Stimulated activated CD4-positive, alpha-beta T cell treated with anti-CD3 and anti-CD28 coated beads, Interleukin-1b, Interleukin-23, amount 100 ng/mL, for 48 hours (primary cell): ENCODE measurements around the gene PDE6D.
A peak's percentile ranks its signal among the peaks of the same experiment; 100 is the strongest.
"Not testable (repeated sequence)": the region's sequence is repeated elsewhere in the genome, so short reads cannot be mapped to it uniquely, and the experiment has no call there.

ENCODE experiments used
- DNase-seq: peaks from one replicate; pipeline ENCODE4 v3.0.0-alpha.2; 2020

PDE6D gene

DNA sequence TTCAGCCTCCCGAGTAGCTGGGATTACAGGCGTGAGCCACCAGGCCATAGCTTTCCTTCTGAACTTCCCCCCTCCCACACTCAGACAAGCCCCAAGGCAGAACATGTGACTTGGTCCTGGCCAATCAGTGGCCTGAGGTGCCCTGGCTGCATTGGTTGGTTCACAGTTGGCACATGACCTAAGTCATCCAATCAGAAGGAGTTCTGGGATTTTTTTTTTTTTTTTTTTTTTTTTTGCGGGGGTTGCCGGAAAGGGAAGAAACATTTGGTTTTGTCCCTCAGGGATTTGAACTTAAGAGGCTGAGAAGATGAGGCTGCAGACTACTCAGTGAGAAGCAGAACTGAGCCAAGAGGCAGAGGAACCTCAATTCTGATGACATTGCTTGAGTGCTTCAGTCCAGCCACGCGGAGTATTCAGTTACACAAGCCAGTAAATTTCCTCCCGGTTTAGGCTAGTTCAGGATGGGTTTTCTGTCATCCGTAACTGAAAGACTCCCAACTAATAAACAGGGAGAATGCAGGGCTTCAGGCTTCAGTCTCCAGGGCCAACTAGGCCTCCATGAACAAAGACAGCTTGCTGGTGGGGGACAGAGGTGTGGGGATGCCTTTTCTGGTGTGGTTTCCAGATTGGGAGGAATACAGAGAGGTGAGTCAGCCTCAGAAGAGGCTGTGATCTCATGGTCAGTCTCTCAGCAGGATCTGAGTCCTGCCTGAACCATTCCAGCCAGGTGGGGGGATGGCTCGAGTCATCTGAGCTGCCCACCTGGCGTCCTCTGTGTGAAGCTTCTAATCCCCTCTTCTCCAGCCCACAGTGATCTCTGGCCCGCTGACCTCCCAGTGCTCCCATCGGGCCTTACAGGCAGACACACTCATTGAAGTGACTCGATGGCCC, 63.6 kb downstream of the PDE6D start:
- peak; percentile 63 for DNase-seq

DNA sequence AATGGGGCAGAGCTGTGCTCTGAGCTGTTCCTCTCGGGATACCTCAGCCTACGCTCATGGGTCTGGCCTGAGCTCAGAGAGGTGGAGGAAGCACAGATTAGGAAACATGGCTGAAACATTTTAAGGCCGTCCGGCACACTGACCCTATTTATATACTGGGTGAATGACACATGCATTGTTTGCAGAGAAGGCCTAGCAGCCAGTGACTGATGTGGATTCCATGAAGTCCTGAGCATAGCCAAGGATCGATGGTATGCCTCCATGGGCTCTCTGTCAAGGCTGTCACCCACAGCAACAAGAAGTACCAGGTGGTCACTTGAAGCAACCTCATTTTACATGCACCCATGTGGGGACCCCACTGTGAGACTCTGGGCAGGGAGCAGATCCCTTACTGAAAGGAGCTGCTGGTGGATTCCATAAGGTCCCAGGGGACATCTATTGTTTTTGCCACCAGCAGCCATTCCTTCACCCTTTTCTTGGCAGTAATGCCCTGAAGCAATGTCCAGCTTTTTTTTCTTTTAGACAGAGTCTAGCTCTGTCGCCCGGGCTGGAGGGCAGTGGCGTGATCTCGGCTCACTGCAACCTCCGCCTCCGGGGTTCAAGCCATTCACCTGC, 64.3 kb downstream of the PDE6D start:
- DNase-seq: no peak

DNA sequence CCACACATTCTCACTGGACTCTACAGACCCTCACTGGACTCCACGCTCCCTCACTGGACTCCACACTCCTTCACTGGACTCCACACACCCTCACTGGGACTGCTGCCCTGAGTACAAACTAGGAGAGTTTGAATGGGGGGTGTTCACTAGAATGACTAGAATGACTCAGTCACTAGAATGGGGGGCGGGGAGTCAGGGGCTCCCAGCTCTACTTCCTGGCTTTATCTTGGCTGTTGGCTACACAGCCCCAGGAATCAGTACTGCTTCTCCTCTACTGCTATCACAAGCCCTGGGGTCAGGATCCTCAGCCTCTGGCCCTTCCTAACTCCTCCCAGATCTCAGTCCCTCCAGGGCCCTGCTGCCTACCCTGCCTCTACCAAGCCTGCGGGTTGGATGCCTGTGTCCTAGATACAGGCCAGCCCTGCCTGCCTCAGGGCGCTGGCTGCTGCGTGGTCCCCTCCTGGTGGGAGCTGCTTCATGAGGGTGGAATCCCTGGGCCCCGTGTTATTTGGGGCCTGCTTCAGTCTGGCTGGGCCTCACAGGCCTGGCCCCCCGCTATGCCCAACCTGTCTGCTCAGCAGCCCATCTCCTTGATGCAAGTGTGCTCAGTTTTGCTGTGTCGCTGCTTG, 65.0 kb downstream of the PDE6D start:
- no peak for DNase-seq

DNA sequence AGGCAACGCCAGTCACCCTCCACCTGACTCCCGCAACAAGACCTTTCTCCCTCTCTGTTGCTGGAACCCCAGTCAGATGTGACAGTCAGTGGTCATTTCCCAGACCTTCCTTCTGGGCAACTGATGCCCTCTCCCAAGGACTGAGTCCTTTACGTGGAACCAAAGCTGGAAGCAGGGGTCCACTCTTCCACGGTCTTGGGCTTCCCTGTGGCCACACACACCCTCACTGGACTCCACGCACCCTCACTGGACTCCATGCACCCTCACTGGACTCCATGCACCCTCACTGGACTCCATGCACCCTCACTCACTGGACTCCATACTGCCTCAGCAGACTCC, 65.6 kb downstream of the PDE6D start:
- no peak for DNase-seq

DNA sequence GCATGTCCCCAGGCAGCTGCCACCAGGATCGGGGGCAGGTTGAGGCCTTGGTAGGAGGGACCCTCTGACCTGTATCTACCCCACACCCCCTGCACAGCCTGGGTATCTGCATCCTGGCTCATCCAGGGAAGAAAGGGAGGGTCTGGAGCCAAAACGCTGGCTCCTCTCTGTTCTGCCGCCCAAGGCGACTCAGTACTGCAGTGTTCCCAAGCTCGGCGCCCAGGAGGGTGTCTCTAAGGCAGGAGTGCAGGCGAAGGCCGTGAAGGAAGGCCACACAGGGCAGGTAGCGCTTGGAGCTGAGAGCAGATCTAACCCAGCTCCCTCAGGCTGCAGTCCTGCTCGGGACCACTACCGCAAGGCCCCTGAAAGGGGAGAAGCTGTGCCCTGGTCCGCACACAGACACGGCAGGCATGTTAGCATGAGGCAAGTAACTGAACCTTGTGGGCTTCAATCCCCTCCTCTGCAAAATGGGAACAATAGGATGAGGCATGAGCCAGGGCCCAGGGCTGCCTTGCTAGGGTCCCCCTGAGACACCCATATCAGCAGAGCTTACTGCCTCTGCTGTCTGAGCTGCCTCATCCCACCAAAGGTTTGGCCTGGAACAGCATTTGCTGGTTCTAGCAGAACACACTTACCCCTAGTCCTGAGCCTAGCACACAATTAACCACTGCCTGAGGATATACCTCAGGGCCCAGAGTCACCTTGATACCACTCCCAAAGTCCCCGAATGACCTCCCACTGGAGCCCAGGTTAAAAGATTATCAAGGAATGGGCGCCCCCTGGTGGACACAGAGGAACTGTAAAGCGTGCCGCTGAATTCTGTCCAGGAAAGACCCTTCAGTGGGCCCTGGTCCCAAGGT, 66.2 kb downstream of the PDE6D start:
- DNase-seq: peak; percentile 78

DNA sequence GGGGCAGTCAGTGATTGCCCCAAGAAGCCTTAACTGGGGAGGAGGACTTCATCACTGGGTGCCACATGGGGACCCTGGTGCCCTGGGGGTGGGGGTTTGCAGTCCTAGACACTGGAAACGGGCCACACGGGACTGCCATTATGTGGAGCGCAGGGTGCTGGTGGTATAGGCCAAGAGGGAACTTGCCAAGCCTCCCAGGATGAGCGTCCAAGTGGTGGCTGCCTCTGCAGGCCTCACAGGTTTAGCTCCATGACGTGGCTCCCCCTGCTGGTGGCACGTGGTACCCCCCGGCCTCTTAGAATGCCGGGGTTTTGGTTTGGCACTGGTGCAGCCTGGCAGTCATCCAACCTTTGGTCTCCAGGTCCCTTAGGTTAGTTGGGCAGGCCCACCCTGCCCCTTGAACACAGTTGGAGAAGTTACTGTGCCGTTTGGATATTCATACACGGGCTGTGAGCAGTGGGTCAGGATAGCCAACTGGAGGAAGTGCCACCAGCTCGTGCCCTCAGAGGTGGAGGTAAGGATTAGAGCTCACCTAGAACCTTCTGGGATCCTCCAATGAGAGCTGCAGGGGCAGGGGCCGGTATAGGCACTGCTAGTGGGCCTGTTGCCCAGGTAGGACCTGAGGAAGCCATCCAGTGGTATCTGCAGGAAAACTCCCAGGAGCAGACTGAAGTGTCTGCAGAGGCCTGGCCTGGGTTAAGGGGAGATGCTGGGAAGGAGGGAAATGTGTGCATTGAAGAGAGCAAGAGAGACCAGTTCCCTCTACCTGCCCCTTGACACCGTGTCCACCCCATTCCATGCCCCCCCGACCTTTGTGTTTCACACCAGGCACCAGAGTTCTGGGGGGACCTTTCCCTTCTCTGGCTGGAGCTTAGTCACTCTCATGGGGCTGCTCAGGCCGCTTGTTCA, 67.1 kb downstream of the PDE6D start:
- peak; percentile 92 for DNase-seq

DNA sequence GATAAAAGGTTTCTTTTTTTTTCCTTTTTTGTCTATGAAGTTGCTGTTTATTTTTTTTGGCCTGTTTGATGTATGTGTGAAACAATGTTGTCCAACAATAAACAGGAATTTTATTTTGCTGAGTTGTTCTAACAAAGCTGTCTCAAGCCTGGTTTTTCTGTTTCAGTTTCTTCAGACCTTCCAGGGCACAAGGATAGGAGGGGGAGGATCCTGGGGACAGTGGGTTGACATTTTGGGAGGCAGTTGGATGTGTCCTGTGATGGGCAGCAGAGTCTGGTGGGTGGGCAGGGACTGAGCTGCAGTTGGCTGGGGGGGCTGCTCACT, 67.7 kb downstream of the PDE6D start:
- DNase-seq: not testable (repeated sequence)

DNA sequence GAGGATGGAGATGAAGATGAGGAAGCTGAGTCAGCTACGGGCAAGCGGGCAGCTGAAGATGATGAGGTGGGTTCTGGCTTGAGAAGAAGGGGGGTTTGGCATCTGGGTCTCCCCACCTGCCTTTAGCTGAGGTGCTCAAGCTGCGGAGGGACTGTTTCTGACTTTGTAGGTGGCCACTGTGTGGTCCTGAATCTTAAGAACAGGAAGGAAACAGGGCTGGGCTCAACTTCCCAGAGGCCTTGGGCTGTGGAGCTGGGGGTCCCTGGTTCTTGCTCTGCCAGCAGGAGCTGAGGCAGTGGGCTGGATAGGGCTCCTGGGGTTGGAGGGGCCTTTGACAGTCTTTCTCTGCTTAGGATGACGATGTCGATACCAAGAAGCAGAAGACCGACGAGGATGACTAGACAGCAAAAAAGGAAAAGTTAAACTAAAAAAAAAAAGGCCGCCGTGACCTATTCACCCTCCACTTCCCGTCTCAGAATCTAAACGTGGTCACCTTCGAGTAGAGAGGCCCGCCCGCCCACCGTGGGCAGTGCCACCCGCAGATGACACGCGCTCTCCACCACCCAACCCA, 68.5 kb downstream of the PDE6D start:
- DNase-seq: peak; percentile 57

DNA sequence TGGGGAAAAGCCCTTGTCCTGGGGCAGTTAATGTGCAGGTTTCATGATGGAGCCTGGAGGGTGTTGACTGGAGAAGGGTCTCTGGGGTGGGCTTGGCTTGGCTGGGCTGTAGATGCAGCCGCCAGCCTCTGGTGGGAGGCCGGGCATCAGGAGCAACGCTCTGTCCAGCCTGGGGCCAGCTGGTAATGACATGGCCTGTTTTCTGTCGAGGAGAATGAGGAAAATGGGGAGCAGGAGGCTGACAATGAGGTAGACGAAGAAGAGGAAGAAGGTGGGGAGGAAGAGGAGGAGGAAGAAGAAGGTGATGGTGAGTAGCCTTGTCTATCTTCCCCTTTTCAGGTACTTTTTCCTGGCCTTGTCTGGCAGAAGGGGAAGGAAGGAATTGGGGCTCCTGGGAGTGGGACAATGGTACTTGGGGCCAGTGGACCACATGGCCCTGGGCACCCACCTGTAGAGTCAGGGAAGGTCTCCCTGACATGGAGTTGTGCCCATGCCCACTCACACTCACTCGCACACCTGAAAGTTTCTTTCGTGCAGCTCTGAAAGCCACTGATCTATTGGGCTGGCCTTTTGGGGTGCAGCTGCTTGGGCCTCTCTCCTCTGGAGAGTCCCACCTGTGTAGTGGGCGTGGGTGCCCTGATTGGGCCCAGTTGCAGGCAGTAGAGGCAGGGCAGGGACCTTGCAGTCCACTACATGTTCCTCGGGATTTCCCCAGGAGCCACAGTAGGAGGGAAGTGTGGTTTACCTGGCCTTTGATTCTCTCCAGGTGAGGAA, 69.2 kb downstream of the PDE6D start:
- DNase-seq: no peak

DNA sequence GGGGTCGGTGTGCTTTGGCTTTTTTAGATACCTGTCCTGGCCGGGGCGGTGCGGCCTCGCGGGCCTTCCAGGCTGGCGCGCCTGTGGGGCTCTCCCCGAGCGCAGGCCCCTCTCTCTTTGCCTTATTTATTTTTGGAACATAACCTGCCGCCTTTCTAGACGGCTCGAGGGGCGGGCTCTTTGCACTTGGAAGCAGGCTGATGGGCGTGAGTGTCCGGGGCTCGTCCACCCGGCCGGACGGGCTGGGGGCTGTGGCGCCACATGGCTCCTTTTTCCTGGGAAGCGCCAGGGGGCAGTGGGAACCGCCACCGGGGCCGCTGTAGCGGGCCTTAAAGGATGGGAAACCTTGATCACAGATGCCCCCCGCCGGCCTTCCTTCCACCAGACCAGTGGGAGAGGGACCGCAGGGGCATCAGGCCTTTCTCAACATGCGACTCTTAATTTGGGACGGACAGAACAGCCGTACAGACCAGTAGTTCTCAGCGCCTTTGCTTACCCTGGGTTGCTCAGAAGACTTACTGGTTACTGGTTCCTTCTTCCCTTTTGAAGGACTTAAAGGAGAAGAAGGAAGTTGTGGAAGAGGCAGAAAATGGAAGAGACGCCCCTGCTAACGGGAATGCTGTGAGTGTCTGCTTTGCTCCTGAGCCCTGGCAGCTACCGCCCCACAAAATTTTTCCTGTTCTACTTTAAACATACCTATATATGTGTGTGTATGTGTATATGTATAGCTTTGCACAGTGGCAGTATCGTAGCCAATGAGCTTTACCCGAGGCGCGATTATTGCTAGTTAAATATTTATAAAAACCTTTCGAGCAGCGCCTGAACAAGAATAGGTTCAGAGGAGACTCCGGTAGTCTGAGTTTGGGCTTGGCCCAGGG, 70.0 kb downstream of the PDE6D start:
- no peak for DNase-seq

DNA sequence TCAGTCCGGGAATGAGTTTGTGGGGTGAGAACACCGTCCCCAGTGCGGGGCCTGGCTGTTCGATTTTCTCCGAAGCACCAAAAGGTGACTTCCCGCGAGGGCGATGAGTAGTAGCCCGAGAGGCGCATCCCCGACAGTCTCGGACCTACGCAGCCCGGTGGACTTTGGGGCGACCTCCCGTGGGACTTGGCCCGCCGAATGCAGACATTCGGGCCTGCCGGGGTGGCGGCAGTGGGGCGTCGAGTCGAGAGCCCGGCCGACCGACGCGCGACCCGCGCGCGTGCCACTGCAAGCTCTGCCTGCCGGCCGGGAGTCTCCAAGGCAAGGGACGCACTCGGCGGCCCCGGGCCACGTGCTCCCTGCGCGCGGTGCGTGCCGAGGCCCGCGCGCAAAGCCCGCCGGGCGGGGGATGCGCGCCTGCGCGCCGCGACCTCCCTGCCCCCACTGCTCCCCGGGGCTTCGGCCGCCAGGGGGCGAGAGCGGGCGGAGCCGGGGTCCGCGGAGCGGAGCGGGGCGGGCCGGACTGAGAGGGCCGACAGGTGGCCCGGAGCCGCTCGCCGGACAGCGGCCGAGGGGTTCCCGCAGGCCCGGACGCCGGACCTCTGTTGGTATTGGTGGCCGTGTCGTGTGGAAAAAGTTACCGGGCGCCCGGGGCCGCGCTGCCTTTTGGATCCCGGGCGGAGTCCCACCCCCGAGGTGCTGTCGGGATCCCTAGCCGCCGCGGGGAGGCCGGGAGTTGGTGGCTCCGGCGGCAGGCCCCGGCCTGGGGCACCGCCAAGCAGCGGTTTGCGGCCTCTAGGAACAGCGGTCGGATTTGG, 70.9 kb downstream of the PDE6D start:
- DNase-seq: peak; percentile 84

DNA sequence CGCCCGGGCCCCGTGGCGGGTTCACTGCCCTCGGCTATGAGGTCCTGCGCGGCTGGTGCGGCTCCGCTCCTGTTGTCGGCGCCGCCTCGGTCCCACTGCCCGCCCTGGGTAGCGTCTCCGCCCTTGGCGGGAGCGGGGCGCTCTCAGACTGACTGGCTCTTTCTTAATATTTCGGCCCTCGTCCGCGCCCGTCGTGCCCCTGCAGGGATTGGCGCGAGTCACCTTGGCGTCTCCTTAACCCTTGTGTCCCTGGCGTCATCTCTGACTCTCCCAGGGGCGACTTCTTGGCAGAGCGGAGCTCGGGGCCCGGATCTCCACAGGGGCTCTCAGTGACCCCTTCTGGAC, 71.5 kb downstream of the PDE6D start:
- peak; percentile 45 for DNase-seq

DNA sequence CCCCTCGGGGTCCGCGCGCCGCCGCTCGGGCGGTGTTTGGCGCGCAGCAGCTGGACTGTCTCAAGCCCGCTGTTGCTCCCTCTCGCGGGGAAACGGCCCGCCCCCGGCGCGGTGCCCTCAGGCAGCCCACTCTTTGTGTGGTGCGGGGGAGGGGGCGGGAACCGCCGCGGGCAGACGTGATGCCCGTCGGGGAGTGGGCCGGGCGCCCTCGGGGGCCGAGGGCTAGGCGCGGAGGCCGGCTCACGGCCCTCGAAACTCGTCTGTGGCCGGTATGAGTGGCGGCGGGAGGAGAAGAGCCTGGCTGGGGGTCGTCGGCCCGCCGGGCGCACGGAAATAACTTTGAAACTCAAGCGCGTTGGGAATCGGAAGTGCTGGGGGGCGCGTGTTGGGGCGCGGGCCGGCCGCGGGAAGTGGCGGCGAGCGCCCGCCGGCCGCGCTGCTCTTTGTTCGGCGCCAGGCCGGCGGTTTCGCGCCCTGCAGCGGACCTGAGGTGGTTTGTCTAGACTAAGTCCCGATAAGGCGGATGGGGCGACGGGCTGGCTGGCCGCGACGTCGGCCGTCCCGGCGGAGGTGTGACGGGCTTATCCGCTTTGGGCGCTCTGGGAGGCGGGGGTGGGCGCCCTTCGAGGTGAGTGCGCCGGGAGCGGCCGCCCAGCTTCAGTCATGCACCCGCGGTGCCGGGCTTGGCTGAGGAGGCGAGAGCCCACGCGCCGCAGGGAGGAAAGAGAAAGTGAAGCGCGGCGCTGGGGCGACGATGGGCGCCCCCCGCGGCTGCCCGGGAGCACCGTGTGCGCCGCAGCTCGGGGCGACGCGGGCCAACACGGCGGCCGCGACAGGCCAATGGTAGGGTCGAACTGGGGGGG, 72.1 kb downstream of the PDE6D start:
- peak; percentile 51 for DNase-seq

DNA sequence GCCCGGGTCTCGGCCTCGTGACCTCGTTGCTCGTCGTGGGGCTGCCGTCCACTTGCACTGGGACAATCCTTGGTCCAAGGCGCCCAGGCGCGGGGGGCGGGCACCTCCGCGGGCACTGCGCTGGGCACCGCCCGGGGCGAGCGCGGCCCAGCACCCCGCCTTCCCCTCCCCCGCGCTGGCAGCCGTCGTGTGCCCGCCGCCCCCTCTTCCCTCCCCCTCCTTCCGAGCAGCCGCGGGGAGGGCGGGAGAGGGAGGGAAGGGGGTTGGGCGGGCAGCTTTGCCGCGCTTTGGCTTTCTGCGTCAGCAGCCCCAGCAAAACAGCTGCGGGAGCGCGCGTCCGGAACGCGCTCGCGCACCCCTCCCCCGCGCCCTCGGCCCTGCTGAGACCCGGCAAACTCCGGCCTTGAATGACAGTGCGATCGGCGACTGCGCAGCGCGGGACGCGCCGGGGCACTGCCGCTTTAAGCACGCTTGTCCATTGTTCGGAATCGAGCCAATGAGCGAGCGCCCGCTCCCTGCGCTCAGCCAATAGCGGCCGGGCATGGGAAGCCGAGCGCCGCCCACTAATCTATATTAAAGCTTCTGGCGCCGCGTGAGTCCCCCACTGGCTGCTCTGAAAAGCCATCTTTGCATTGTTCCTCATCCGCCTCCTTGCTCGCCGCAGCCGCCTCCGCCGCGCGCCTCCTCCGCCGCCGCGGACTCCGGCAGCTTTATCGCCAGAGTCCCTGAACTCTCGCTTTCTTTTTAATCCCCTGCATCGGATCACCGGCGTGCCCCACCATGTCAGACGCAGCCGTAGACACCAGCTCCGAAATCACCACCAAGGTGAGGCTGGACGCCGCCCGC, 72.9 kb downstream of the PDE6D start, which contains the start of gene PTMA:
Gene PTMA, plus strand, starts transcription at position 599 of the 846 bp plus-strand sequence. Its CDS starts 182 bp downstream, at position 781.
- DNase-seq: peak; percentile 100

DNA sequence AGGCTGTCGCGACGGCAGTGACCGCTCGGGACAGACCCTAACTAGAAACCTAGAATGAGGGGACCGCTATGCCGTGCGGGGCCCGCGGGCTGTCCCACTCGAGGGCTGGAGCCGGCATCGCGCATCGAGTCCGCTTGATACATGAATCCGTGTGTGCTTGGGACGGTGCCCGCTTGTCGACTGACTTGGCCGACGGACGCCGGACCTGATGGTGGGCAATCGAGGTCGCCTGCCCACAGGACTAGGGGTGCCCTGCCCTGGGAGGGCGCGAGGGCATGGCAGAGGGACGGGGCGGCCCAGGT, 73.5 kb downstream of the PDE6D start:
- peak; percentile 57 for DNase-seq

DNA sequence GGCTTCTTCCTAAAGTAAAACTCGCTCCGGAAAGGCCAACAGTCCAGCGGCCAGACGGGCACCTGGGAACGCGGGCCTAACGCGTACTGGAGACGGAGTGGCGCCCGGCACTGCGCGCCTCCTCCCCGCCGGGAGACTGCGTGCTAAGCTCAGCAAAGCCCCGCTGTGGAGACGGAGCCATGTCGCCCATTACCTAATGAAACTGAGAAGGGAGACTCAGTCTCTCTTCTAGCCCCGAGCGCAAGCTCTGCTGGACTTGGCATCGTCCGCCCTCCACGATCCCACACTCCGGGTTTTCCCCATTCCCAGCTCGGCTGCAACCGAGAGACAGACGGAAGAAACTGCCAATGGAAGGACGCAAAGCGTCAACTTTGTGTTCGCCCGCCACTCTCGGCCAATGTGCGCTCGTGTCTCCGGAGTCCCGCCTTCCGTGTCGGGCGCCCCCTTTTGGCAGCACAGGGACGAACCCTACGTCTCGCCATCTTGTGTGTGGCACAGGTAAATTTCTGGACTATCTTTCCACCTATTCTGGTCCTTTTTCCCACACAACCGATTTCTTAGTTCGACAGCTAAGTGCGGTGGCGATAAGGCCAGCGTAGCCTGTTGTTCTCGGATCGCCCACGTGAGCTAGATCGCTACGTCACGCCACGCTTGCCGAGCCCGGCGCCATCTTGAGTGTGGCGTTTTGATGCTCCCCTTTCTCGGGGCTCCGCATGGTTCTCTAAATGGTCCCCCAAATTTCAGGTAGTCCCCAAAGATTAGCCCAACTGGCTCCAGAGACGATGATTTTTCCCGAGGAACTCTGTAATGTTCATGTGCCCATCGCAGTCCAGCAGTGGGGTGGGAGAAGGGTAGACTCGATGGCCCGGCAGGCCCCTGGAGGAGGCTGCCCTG, 74.1 kb downstream of the PDE6D start:
- DNase-seq: peak; percentile 97
